Right lobe of liver (tissue), 4 donors: ENCODE data around the gene NTNG2.

ENCODE experiments used
- CTCF ChIP-seq, 4 donors: fragments of 200-600 bp in 3 of 4; fragments of 450-650 bp in 1 of 4; IDR thresholded peaks; one replicate each; pipeline versions ENCODE4 v1.5.1 to v1.8.0; 2016 to 2022; ENCODE audit warnings: antibody characterized with exemption in 4 of 4, mild to moderate bottlenecking in 2 of 4
- POLR2A ChIP-seq: fragments of 450-650 bp; IDR thresholded peaks from one replicate; pipeline ENCODE4 v1.6.1; 2017; ENCODE audit warnings: antibody characterized with exemption, mild to moderate bottlenecking
- donor health status: DM: no; HTN: no; CAD: no.
- donor health status: DM: no; HTN: no; CAD: no.
- donor health status: DM: no; HTN: yes; CAD: no.

DNA sequence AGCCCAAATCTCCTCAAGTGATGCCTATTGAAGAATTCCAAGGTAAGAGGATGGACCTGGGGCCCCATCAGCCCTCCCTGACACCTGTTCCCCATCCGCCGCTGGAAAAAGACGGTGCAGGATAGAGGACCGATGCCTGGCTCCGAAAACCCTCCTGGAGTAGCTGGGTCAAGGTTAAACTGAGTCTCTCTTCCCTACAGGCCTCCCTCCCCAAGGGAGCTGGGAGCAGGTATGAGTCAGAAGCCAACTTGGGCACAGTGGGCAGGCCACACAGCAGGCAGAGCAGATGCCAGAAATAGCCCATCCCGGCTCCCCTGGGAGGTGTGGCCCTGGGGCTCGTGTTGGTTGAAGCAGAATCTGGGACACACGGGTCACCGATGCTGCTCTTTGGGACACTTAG is 75.6 kb downstream of the NTNG2 start:
- no peak for TF ChIP-seq CTCF (IDR thresholded peaks at IDR 0.05)
- no peak for TF ChIP-seq POLR2A
